Duodenal mucosa (tissue), 2 donors: ENCODE measurements around the gene THRA.

ENCODE experiments used
- H3K27ac ChIP-seq: one replicate; pipeline ENCODE4 v1.7.0; 2013; ENCODE audit warnings: low read depth, low read length
- H3K27me3 ChIP-seq, 2 donors: one replicate each; pipeline ENCODE4 v1.7.0; 2013; ENCODE audit warnings: low read length in 2 of 2, control low read depth in 1 of 2; ENCODE audit not compliant: insufficient read depth in 2 of 2, control insufficient read depth in 1 of 2
- H3K36me3 ChIP-seq, 2 donors: one replicate each; pipeline ENCODE4 v1.7.0; 2013; ENCODE audit warnings: low read length in 2 of 2, control low read depth in 1 of 2; ENCODE audit not compliant: insufficient read depth in 2 of 2, control insufficient read depth in 1 of 2
- H3K4me1 ChIP-seq, 2 donors: one replicate each; pipeline ENCODE4 v1.7.0; 2013; ENCODE audit warnings: low read length in 2 of 2, control low read depth in 1 of 2; ENCODE audit not compliant: insufficient read depth in 2 of 2, control insufficient read depth in 1 of 2
- H3K4me3 ChIP-seq, 2 donors: one replicate each; pipeline ENCODE4 v1.7.0; 2013; ENCODE audit warnings: low read length in 2 of 2, low read depth in 1 of 2
- H3K9ac ChIP-seq, 2 donors: one replicate each; pipeline ENCODE4 v1.7.0; 2013; ENCODE audit warnings: low read length in 2 of 2, low read depth in 1 of 2
- H3K9me3 ChIP-seq, 2 donors: one replicate each; pipeline ENCODE4 v1.7.0; 2013; ENCODE audit warnings: low read length in 2 of 2, control low read depth in 1 of 2; ENCODE audit not compliant: control insufficient read depth in 1 of 2

The THRA gene

GRCh38 chr17:40056379-40057015 is 6.3 kb upstream of the THRA start:
- Histone ChIP-seq H3K4me1 (peaks cover 24 to 27% of the 10 kb centered on the region in 2 donors), H3K27me3 (no peaks in the 10 kb centered on the region), H3K36me3 (peaks cover 0 to 10% of the 10 kb centered on the region in 2 donors), H3K27ac (no peak overlapping the region), H3K9ac (no peak overlapping the region), H3K4me3 (no peak overlapping the region), H3K9me3 (no peaks in the 10 kb centered on the region)

GRCh38 chr17:40058186-40058784 is 4.5 kb upstream of the THRA start:
- Histone ChIP-seq H3K27me3 (no peaks in the 10 kb centered on the region), H3K9me3 (no peaks in the 10 kb centered on the region), H3K9ac (no peak overlapping the region), H3K27ac (peak overlapping the region; percentile 30), H3K4me1 (peaks cover 31 to 33% of the 10 kb centered on the region in 2 donors), H3K36me3 (no peaks in the 10 kb centered on the region), H3K4me3 (no peak overlapping the region)

GRCh38 chr17:40058865-40059264 is 3.9 kb upstream of the THRA start:
- Histone ChIP-seq H3K27ac (no peak overlapping the region), H3K9me3 (no peaks in the 10 kb centered on the region), H3K9ac (no peak overlapping the region), H3K36me3 (no peaks in the 10 kb centered on the region), H3K27me3 (no peaks in the 10 kb centered on the region), H3K4me3 (no peak overlapping the region), H3K4me1 (peaks cover 28 to 30% of the 10 kb centered on the region in 2 donors)

- Histone ChIP-seq H3K27ac (no peak overlapping the region), H3K36me3 (no peaks in the 10 kb centered on the region), H3K9me3 (no peaks in the 10 kb centered on the region)
These were observed 2.9 kb upstream of the THRA start for GRCh38 chr17:40059729-40060475.

GRCh38 chr17:40060887-40061608 is 1.7 kb upstream of the THRA start:
- no peaks in the 10 kb centered on the region for H3K27me3 ChIP-seq
- H3K9ac ChIP-seq, result peak overlapping the region in 1 of 2 donors; percentile 65
- H3K4me1 ChIP-seq, result peaks cover 45% of the 10 kb centered on the region in 2 donors
- no peak overlapping the region for H3K4me3 ChIP-seq
- H3K27ac ChIP-seq, result no peak overlapping the region
- H3K36me3 ChIP-seq, result no peaks in the 10 kb centered on the region
- no peaks in the 10 kb centered on the region for H3K9me3 ChIP-seq

More at GRCh38 chr17:40059729-40060475, 2.9 kb upstream of the THRA start:
- peaks cover 34 to 35% of the 10 kb centered on the region in 2 donors for H3K4me1 ChIP-seq
- H3K9ac ChIP-seq, result no peak overlapping the region
- no peaks in the 10 kb centered on the region for H3K27me3 ChIP-seq
- H3K4me3 ChIP-seq, result no peak overlapping the region

- Histone ChIP-seq H3K27ac (no peak overlapping the region), H3K9me3 (no peaks in the 10 kb centered on the region), H3K9ac (peak overlapping the region; percentile 65 to 69), H3K4me1 (peaks cover 48 to 49% of the 10 kb centered on the region in 2 donors), H3K4me3 (peak overlapping the region; percentile 49 to 63), H3K27me3 (no peaks in the 10 kb centered on the region), H3K36me3 (no peaks in the 10 kb centered on the region)
These were observed 1.1 kb upstream of the THRA start for GRCh38 chr17:40061609-40062038.

GRCh38 chr17:40063187-40063771 is 514 bp downstream of the THRA start:
- Histone ChIP-seq H3K27me3 (no peaks in the 10 kb centered on the region), H3K4me3 (peak overlapping the region; percentile 89 to 97), H3K36me3 (no peaks in the 10 kb centered on the region), H3K27ac (peak overlapping the region; percentile 86), H3K9ac (peak overlapping the region; percentile 82 to 93), H3K4me1 (peaks cover 61 to 63% of the 10 kb centered on the region in 2 donors), H3K9me3 (no peaks in the 10 kb centered on the region)

GRCh38 chr17:40063901-40064531 is 1.3 kb downstream of the THRA start:
- Histone ChIP-seq H3K27ac (peak overlapping the region; percentile 86), H3K4me1 (peaks cover 62 to 68% of the 10 kb centered on the region in 2 donors)

GRCh38 chr17:40064971-40065768 is 2.4 kb downstream of the THRA start:
- no peaks in the 10 kb centered on the region for H3K36me3 ChIP-seq
- no peaks in the 10 kb centered on the region for H3K27me3 ChIP-seq
- peak overlapping the region; percentile 82 to 93 for H3K9ac ChIP-seq
- peaks cover 71 to 73% of the 10 kb centered on the region in 2 donors for H3K4me1 ChIP-seq
- no peaks in the 10 kb centered on the region for H3K9me3 ChIP-seq
- H3K4me3 ChIP-seq, result peak overlapping the region; percentile 89 to 97
- H3K27ac ChIP-seq, result peak overlapping the region; percentile 59

More at GRCh38 chr17:40063901-40064531, 1.3 kb downstream of the THRA start:
- Histone ChIP-seq H3K9ac (peak overlapping the region; percentile 82 to 93), H3K4me3 (peak overlapping the region; percentile 89 to 97), H3K9me3 (no peaks in the 10 kb centered on the region), H3K27me3 (no peaks in the 10 kb centered on the region), H3K36me3 (no peaks in the 10 kb centered on the region)
